Esophagus squamous epithelium (tissue), 4 donors: ENCODE results near the gene ZNF407.

Source experiments
- POLR2A ChIP-seq, 4 donors: fragments of 450-650 bp; IDR thresholded peaks; one replicate each; pipeline ENCODE4 v1.6.1; 2017; ENCODE audit warnings: antibody characterized with exemption in 4 of 4, mild to moderate bottlenecking in 4 of 4, moderate library complexity in 3 of 4
- TF ChIP-seq, protein P1 (sequence below), 6 experiments: fragments of 450-650 bp in 4 of 6; fragments of 200-600 bp in 2 of 6; sonication (generic) in 2 of 6; IDR thresholded peaks; one replicate each; pipeline ENCODE4 v1.5.1; 2016 to 2019; ENCODE audit warnings: antibody characterized with exemption in 6 of 6, mild to moderate bottlenecking in 4 of 6, moderate library complexity in 4 of 6

DNA sequence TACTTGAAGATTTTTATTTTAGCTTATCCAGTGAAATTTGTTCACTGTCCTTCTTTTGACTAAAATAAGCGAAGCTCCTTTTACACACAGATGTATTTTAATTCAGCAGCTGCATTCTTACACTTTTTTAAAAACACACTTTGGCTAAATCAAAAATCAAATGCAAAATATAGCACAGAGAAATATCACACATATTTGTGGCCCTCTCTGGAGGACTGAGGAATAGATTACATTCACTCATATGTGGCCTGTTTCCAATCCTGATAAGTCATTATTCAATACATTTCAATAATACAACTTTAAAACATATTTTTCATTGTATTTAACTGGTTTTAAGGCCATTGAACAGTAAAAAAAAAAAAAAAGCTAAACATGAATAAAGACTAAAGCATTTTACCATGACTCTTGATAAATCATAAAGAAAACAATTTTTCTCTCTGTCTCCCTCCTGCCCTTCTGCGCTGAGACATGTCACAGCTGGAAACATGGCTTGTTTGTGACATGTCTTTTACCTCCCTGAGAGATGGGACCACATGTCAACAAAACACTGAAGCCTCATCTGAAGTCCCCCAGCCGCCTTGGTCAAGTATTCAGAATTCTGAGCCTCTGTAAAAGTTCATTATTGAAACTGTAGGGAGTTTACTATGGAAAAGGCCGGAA lies 221.0 kb downstream of the ZNF407 start:
- TF ChIP-seq, protein P1, sequence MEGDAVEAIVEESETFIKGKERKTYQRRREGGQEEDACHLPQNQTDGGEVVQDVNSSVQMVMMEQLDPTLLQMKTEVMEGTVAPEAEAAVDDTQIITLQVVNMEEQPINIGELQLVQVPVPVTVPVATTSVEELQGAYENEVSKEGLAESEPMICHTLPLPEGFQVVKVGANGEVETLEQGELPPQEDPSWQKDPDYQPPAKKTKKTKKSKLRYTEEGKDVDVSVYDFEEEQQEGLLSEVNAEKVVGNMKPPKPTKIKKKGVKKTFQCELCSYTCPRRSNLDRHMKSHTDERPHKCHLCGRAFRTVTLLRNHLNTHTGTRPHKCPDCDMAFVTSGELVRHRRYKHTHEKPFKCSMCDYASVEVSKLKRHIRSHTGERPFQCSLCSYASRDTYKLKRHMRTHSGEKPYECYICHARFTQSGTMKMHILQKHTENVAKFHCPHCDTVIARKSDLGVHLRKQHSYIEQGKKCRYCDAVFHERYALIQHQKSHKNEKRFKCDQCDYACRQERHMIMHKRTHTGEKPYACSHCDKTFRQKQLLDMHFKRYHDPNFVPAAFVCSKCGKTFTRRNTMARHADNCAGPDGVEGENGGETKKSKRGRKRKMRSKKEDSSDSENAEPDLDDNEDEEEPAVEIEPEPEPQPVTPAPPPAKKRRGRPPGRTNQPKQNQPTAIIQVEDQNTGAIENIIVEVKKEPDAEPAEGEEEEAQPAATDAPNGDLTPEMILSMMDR (IDR thresholded peaks at IDR 0.05): no peak
- TF ChIP-seq POLR2A (IDR thresholded peaks at IDR 0.05): no peak
